ENCODE measurements around the gene TLL1. TPM values are rescaled to one million over a fixed set of nuclear protein-coding genes. Genes with fewer than 3 reads are reported as not detected.

The TLL1 gene
- total RNA-seq, 1 donor = 0.09 TPM

DNA sequence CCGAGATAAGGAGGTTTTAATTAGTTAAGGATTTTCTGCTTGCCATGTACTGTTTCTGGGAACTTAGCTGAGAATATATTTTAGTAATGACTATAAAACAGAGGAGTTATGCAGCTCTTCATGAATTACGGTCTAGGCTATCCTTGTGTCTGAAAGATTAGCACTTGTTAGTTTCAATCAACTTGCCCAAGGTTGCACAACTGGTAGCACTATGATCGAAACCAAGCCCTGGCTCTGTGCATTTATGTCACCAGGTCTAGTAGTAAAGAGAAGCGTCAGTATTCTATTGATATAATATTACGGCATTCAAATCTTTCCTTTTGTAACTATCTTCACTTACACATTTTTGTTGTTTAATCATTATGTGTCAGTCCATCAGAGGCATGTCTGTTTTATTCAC lies 176.0 kb downstream of the TLL1 start:
- no peak overlapping the region for H3K4me3 ChIP-seq (ENCODE audit: low read depth, low read length)
- DNase-seq (ENCODE audit: low read depth) = no peak
- TF ChIP-seq, protein P1, sequence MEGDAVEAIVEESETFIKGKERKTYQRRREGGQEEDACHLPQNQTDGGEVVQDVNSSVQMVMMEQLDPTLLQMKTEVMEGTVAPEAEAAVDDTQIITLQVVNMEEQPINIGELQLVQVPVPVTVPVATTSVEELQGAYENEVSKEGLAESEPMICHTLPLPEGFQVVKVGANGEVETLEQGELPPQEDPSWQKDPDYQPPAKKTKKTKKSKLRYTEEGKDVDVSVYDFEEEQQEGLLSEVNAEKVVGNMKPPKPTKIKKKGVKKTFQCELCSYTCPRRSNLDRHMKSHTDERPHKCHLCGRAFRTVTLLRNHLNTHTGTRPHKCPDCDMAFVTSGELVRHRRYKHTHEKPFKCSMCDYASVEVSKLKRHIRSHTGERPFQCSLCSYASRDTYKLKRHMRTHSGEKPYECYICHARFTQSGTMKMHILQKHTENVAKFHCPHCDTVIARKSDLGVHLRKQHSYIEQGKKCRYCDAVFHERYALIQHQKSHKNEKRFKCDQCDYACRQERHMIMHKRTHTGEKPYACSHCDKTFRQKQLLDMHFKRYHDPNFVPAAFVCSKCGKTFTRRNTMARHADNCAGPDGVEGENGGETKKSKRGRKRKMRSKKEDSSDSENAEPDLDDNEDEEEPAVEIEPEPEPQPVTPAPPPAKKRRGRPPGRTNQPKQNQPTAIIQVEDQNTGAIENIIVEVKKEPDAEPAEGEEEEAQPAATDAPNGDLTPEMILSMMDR (IDR thresholded peaks at IDR 0.05; ENCODE audit: insufficient read depth, low read length) = no peak

GRCh38 chr4:166064721-166065120 lies 191.7 kb downstream of the TLL1 start:
- no peak for DNase-seq (ENCODE audit: low read depth)
- TF ChIP-seq, protein P1 (IDR thresholded peaks at IDR 0.05; ENCODE audit: insufficient read depth, low read length) = no peak
- H3K4me3 ChIP-seq (ENCODE audit: low read depth, low read length) = no peak overlapping the region

DNA sequence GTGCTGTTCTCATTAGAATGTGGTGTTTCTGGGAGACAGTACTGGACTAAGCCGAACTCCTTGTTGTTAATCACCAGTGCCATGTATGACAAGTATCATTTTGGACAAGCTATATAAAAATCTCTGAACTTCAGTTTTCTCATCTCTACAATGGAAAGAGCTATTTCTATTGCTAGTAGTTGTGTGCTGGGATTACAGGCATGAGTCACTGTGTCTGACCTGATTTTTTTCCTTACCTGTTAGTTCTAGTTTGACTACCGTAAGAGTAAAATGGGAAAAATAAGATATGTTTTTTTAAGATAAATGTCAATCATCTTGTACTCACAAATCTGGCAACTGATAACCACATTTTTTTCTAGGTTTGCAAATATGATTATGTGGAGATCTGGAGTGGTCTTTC lies 192.3 kb downstream of the TLL1 start:
- no peak overlapping the region for H3K4me3 ChIP-seq (ENCODE audit: low read depth, low read length)
- DNase-seq (ENCODE audit: low read depth) = no peak
- TF ChIP-seq, protein P1 (IDR thresholded peaks at IDR 0.05; ENCODE audit: insufficient read depth, low read length) = no peak

GRCh38 chr4:166066936-166067335 lies 193.9 kb downstream of the TLL1 start:
- TF ChIP-seq, protein P1 (IDR thresholded peaks at IDR 0.05; ENCODE audit: insufficient read depth, low read length) = no peak
- H3K4me3 ChIP-seq (ENCODE audit: low read depth, low read length) = no peak overlapping the region
- DNase-seq (ENCODE audit: low read depth) = no peak

DNA sequence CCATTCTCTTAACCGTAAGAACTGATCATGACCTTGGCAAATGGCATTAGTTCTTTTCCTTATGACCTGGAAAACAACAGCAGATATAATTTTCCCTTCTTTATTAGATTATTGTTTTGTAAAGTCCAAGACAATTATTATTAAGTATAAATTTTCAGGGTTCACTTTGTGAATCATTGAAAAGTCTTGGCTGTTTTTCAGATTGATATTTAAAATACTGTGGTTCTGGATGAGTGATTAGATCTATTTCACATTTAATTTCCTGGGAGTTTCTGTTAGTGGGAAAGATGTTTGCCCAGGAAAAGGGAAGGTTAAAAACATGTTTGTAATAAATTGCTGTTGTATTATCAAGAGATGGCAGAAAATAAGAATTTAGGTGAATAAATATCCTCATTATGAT lies 194.9 kb downstream of the TLL1 start:
- TF ChIP-seq, protein P1 (IDR thresholded peaks at IDR 0.05; ENCODE audit: insufficient read depth, low read length) = no peak
- DNase-seq (ENCODE audit: low read depth) = no peak

GRCh38 chr4:166073783-166074182 lies 200.7 kb downstream of the TLL1 start:
- TF ChIP-seq, protein P1 (IDR thresholded peaks at IDR 0.05; ENCODE audit: insufficient read depth, low read length) = no peak
- DNase-seq (ENCODE audit: low read depth) = no peak
- no peak overlapping the region for H3K4me3 ChIP-seq (ENCODE audit: low read depth, low read length)

More for the DNA sequence above, 194.9 kb downstream of the TLL1 start:
- no peak overlapping the region for H3K4me3 ChIP-seq (ENCODE audit: low read depth, low read length)

- no peak overlapping the region for H3K4me3 ChIP-seq (ENCODE audit: low read depth, low read length)
- TF ChIP-seq, protein P1 (IDR thresholded peaks at IDR 0.05; ENCODE audit: insufficient read depth, low read length) = no peak
Measured at GRCh38 chr4:166075599-166075998, 202.6 kb downstream of the TLL1 start.

More at GRCh38 chr4:166075599-166075998, 202.6 kb downstream of the TLL1 start:
- DNase-seq (ENCODE audit: low read depth) = no peak
